ENCODE measurements around the gene GLI3.

The GLI3 gene

GRCh38 chr7:42236266-42236975 is 588 bp downstream of the GLI3 start:
- no peak for DNase-seq (ENCODE audit: low read depth in 2 of 2)

GRCh38 chr7:42235741-42236161 is 1.3 kb downstream of the GLI3 start:
- DNase-seq (ENCODE audit: low read depth in 2 of 2): no peak

- no peak for DNase-seq (ENCODE audit: low read depth in 2 of 2)
These were observed 2.3 kb downstream of the GLI3 start for GRCh38 chr7:42234736-42235135.

GRCh38 chr7:42233695-42234331 is 3.2 kb downstream of the GLI3 start:
- no peak for DNase-seq (ENCODE audit: low read depth in 2 of 2)

GRCh38 chr7:42233171-42233570 is 3.8 kb downstream of the GLI3 start:
- no peak for DNase-seq (ENCODE audit: low read depth in 2 of 2)

- no peak for DNase-seq (ENCODE audit: low read depth in 2 of 2)
These were observed 4.7 kb downstream of the GLI3 start for GRCh38 chr7:42232275-42232674.

- no peak for DNase-seq (ENCODE audit: low read depth in 2 of 2)
These were observed 5.8 kb downstream of the GLI3 start for GRCh38 chr7:42231043-42231787.

GRCh38 chr7:42227936-42228591 is 8.9 kb downstream of the GLI3 start:
- no peak for DNase-seq (ENCODE audit: low read depth in 2 of 2)

GRCh38 chr7:42227541-42227935 is 9.5 kb downstream of the GLI3 start:
- DNase-seq (ENCODE audit: low read depth in 2 of 2): no peak

- no peak for DNase-seq (ENCODE audit: low read depth in 2 of 2)
These were observed 10.0 kb downstream of the GLI3 start for GRCh38 chr7:42227021-42227420.

- DNase-seq (ENCODE audit: low read depth in 2 of 2): no peak
These were observed 10.6 kb downstream of the GLI3 start for GRCh38 chr7:42226354-42226941.

- no peak for DNase-seq (ENCODE audit: low read depth in 2 of 2)
These were observed 12.5 kb downstream of the GLI3 start for GRCh38 chr7:42224391-42225003.

GRCh38 chr7:42222891-42223290 is 14.1 kb downstream of the GLI3 start:
- no peak for DNase-seq (ENCODE audit: low read depth in 2 of 2)

- DNase-seq (ENCODE audit: low read depth in 2 of 2): no peak
These were observed 14.9 kb downstream of the GLI3 start for GRCh38 chr7:42222125-42222524.

GRCh38 chr7:42221304-42221703 is 15.7 kb downstream of the GLI3 start:
- no peak for DNase-seq (ENCODE audit: low read depth in 2 of 2)

GRCh38 chr7:42219447-42219846 is 17.6 kb downstream of the GLI3 start:
- DNase-seq (ENCODE audit: low read depth in 2 of 2): no peak

- no peak for DNase-seq (ENCODE audit: low read depth in 2 of 2)
These were observed 18.8 kb downstream of the GLI3 start for GRCh38 chr7:42218248-42218647.

GRCh38 chr7:42217548-42217947 is 19.5 kb downstream of the GLI3 start:
- no peak for DNase-seq (ENCODE audit: low read depth in 2 of 2)

- no peak for DNase-seq (ENCODE audit: low read depth in 2 of 2)
These were observed 20.0 kb downstream of the GLI3 start for GRCh38 chr7:42217053-42217452.

GRCh38 chr7:42214060-42214679 is 22.8 kb downstream of the GLI3 start:
- DNase-seq (ENCODE audit: low read depth in 2 of 2): no peak

- DNase-seq (ENCODE audit: low read depth in 2 of 2): no peak
These were observed 23.9 kb downstream of the GLI3 start for GRCh38 chr7:42213093-42213492.

Data from stimulated activated CD8-positive, alpha-beta memory T cell treated with anti-CD3 and anti-CD28 coated beads, Interleukin-15, amount 100 ng/mL, for 48 hours (primary cell).